Measurements from ENCODE around the gene TRANK1.

TRANK1 gene

DNA sequence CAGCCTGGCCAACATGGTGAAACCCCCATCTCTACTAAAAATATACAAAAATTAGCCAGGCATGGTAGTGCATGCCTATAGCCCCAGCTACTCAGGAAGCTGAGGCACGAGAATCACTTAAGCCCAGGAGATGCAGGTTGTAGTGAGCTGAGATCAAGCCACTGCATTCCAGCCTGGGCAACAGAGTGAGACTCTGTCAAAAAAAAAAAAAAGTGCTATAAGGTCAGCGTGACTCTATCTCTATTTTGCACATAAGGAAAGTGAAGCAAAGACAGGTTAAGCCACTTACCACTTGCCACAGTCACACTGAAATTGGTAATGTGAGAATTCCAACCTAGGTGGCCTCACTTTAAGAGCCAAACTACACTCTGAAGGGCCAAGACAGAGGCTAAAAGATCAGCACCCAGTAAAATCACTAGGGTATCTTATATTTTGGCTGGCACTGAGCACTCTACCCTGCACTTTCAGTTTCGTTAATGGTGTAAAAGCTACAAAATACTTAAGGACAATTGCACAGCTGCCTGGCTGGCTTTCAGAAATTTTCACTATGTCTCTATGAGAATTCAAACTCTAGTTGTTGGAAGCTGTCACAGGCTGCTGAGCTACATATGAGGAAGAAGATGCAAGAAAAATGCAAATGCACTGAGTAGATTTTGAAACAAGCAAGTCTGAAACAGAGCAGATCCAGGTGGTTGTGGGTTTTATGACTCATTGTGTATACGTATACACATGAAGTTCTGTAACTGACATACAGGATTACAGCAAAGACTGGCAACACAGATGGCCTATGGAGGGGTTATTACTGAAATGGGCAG, 32.7 kb downstream of the TRANK1 start:
- H3K27ac ChIP-seq = no peak overlapping the region
- TF ChIP-seq, protein P1, sequence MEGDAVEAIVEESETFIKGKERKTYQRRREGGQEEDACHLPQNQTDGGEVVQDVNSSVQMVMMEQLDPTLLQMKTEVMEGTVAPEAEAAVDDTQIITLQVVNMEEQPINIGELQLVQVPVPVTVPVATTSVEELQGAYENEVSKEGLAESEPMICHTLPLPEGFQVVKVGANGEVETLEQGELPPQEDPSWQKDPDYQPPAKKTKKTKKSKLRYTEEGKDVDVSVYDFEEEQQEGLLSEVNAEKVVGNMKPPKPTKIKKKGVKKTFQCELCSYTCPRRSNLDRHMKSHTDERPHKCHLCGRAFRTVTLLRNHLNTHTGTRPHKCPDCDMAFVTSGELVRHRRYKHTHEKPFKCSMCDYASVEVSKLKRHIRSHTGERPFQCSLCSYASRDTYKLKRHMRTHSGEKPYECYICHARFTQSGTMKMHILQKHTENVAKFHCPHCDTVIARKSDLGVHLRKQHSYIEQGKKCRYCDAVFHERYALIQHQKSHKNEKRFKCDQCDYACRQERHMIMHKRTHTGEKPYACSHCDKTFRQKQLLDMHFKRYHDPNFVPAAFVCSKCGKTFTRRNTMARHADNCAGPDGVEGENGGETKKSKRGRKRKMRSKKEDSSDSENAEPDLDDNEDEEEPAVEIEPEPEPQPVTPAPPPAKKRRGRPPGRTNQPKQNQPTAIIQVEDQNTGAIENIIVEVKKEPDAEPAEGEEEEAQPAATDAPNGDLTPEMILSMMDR (conservative IDR thresholded peaks at IDR 0.05) = no peak

DNA sequence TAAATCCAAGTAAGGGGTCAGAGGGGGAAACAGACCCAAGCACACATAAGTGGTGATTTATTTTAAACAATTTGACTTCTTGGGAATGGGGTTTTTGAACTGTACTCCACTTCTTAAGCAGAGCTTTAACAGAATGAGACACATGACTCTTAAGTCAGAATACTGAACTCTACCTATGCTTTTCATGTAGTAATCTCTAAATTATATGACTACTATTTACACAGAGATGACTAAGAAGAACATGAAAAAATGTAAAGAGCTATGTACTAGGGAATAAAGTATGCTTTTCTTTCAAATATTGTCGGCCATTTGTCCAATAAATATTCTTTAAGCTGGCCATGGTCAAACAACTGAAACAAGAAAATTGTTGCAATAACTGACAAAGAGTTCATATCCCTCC, 35.2 kb downstream of the TRANK1 start:
- TF ChIP-seq, protein P1 (conservative IDR thresholded peaks at IDR 0.05) = no peak
- no peak overlapping the region for H3K27ac ChIP-seq

DNA sequence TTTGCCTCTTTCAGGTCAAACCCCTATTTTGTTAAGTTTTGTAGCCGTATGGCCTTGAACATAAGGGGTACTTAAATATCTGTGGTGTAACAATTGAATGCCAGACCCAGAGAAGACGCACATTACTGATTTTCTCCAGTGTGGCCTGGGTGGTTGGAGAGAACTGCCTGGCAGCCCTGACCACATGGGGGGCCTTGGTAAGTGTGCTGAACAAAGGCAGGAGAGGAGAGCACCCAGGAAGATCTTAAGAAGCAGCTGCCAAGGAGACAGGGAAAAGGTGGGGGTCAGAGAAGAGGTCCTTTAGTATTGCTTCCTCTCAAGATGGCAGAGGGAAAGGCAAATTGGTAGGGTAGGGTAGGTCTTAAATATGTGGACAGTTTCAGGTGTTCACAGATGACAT, 35.7 kb downstream of the TRANK1 start:
- peak overlapping the region; percentile 72 for H3K27ac ChIP-seq
- TF ChIP-seq, protein P1 (conservative IDR thresholded peaks at IDR 0.05) = no peak

DNA sequence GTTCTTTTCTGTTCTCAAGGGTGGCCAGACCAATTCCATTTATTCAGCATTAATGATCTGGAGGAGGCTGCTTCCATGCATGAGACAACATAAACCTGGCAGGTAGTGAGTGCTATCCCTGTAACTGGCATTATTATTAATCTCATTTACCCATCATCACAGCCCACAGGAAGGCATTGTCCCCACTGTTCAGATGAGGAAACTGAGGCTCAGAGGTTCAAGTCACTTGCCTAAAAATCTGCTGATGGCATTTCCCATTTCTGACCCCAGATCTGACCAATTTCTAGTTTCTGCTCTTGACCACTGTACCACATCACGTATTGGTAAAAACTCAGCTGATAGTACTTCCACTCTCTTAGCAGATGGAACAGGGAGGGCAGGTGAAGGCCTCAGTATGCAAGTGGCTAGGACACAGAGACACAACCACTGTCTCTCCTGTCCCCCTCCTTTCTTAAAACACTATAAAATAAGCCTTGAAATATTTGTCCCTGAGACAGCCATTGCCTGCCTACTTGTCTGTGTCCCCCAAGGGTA, 36.1 kb downstream of the TRANK1 start:
- TF ChIP-seq, protein P1 (conservative IDR thresholded peaks at IDR 0.05) = no peak
- peak overlapping the region; percentile 72 for H3K27ac ChIP-seq

DNA sequence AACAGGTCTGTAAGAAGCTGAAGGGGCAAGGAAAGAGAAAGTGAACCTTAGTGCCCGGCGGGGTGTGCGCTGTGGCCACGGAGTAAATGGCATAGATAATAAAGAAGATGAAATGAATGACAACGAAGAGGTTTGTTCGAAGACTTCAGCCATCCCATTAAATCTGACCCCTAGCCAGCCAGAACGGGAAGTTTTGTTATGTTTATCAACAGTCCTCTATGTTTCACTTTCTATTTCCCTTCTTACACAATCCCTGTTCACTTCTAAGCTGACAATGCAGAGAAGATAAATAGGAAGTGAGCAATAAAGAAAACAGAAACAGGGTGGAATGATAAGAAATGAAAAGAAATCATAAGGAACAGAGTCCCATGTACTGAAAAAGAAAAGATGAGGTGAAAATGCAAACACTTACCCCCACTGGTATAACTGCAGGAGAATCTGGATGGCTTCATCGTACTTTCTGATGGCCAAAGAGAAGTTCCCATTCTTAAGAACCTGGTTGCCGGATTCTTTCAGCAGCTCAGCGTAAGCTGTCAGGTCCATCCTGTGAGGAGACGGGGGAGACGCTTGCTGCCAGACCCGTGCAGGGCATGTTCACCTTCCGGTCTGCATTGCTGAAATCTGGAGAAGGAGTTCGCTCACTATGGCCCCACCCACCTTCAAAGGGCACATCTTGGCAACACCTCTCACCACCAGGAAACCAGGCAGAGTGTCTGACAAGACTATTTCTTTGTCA, 36.8 kb downstream of the TRANK1 start:
- peak overlapping the region; percentile 72 for H3K27ac ChIP-seq
- TF ChIP-seq, protein P1 (conservative IDR thresholded peaks at IDR 0.05) = no peak

DNA sequence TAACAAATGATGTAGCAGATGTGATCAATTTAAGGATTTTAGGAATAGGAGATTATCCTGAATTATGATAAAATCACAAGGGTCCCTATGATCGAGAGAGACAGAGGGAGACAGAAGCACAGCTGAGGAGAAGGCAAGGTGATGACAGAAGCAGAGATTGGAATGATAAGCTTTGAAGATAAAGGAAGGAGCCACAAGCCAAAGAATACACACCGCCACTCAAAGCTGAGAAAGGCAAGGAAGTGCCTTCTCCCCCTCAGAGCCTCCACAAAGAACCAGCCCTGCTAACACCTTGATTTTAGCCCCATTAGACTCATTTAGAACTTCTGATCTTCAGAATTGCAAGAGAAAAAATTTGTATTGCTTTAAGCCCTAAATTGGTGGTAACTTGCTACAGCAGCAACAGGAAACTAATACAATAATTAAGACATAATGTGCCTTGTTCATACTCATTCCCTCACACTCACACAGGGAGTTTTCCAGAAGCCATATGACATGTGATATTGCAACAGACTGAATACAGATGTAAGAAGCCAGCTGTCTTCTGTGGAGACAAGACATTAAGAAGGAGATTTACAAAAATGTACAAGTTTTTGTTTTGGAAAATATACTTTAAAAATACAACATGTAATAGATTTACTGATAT, 38.2 kb downstream of the TRANK1 start:
- TF ChIP-seq, protein P1 (conservative IDR thresholded peaks at IDR 0.05) = no peak
- H3K27ac ChIP-seq = peak overlapping the region; percentile 72

DNA sequence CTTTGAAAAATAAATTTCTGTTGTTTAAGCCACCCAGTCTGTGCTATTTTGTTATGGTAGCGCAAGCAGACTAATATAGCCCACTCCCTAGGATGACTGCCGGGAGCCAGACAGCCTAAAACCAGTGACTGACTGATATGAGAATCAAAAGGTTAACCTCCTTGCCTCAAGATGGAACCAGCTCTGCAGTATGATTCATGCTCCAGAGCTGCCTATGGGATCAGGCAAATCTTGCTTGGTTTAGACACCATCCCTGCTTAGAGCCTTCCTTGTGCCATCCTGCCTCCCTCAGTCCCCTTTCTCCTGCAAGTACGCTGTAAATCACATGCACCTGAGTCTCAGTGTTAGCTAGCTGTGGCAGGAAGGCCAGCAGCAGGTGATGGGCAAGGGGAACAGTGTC, 39.3 kb downstream of the TRANK1 start:
- no peak overlapping the region for H3K27ac ChIP-seq
- TF ChIP-seq, protein P1 (conservative IDR thresholded peaks at IDR 0.05) = no peak

Data from VCaP (cell line).